Adrenal gland (tissue), 5 donors: ENCODE measurements around the gene DCTN2.
"Not testable (repeated sequence)": the region's sequence is repeated elsewhere in the genome, so short reads cannot be mapped to it uniquely, and the experiment has no call there.

Experiments used
- CTCF ChIP-seq, 6 experiments: fragments of 450-650 bp in 4 of 6; fragments of 200-600 bp in 2 of 6; sonication (generic) in 1 of 6; IDR thresholded peaks; 1 replicate in 5 of 6; 2 replicates in 1 of 6; pipeline versions ENCODE4 v1.5.1 to v1.8.0; 2016 to 2021; ENCODE audit warnings: antibody characterized with exemption in 6 of 6, mild to moderate bottlenecking in 2 of 6, moderate library complexity in 1 of 6
- POLR2A ChIP-seq, 2 donors: fragments of 450-650 bp; IDR thresholded peaks; one replicate each; pipeline ENCODE4 v1.6.1; 2017; ENCODE audit warnings: antibody characterized with exemption in 2 of 2, mild to moderate bottlenecking in 2 of 2, moderate library complexity in 1 of 2
- donor health status: DM: no; HTN: no; CAD: no.

- not testable (repeated sequence) for TF ChIP-seq POLR2A, CTCF (IDR thresholded peaks at IDR 0.05)
Measured at GRCh38 chr12:57506541-57506940, 40.5 kb downstream of the DCTN2 start.
